NOMO-1 treated with DMSO at 0.1 percent for 48 hours (cell line): ENCODE data around the gene CDH15.

Experiments used
- DNase-seq: peaks from one replicate; lab custom pipeline; 2025; ENCODE audit not compliant: unreplicated experiment; lab: John Stamatoyannopoulos, UW

Gene CDH15

GRCh38 chr16:89140981-89141883 lies 30.3 kb upstream of the CDH15 start:
- no peak for DNase-seq

GRCh38 chr16:89141884-89142267 lies 29.7 kb upstream of the CDH15 start:
- no peak for DNase-seq

GRCh38 chr16:89142474-89143195 lies 28.9 kb upstream of the CDH15 start:
- no peak for DNase-seq

GRCh38 chr16:89143201-89143741 lies 28.3 kb upstream of the CDH15 start:
- DNase-seq: no peak

GRCh38 chr16:89143911-89144675 lies 27.5 kb upstream of the CDH15 start:
- no peak for DNase-seq

GRCh38 chr16:89144681-89145080 lies 26.9 kb upstream of the CDH15 start:
- DNase-seq: no peak

- DNase-seq: no peak
Measured at GRCh38 chr16:89145406-89146161, 26.0 kb upstream of the CDH15 start.

- DNase-seq: no peak
Measured at GRCh38 chr16:89146211-89147005, 25.1 kb upstream of the CDH15 start.

- DNase-seq: no peak
Measured at GRCh38 chr16:89147085-89147817, 24.3 kb upstream of the CDH15 start.

- DNase-seq: no peak
Measured at GRCh38 chr16:89149386-89149785, 22.2 kb upstream of the CDH15 start.

- no peak for DNase-seq
Measured at GRCh38 chr16:89150090-89150835, 21.3 kb upstream of the CDH15 start.

- DNase-seq: no peak
Measured at GRCh38 chr16:89150981-89151380, 20.6 kb upstream of the CDH15 start.

GRCh38 chr16:89152831-89153700 lies 18.5 kb upstream of the CDH15 start:
- peak; percentile 43 for DNase-seq

- no peak for DNase-seq
Measured at GRCh38 chr16:89153848-89154271, 17.7 kb upstream of the CDH15 start.

GRCh38 chr16:89154390-89155183 lies 17.0 kb upstream of the CDH15 start:
- DNase-seq: no peak

- DNase-seq: no peak
Measured at GRCh38 chr16:89155184-89155679, 16.3 kb upstream of the CDH15 start.
